SJCRH30 (cell line): ENCODE results near the gene GLIPR2. TPM values are rescaled to one million over a fixed set of nuclear protein-coding genes. Genes with fewer than 3 reads are reported as not detected.
A peak's percentile ranks its signal among the peaks of the same experiment; 100 is the strongest.
"Not testable (repeated sequence)": the region's sequence is repeated elsewhere in the genome, so short reads cannot be mapped to it uniquely, and the experiment has no call there.

Source experiments
- DNase-seq, 2 experiments: peaks; one replicate each; pipeline ENCODE4 v3.0.0-alpha.2; 2015 to 2020
- H3K27ac ChIP-seq: fragments of 250-450 bp; sonication (Bioruptor Pico); 2 replicates; pipeline ENCODE4 v1.5.1; 2020; ENCODE audit warnings: mild to moderate bottlenecking, moderate library complexity
- H3K27me3 ChIP-seq: fragments of 250-450 bp; sonication (Bioruptor Pico); 2 replicates; pipeline ENCODE4 v1.5.1; 2020; ENCODE audit warnings: mild to moderate bottlenecking, moderate library complexity
- H3K36me3 ChIP-seq: fragments of 250-450 bp; sonication (Bioruptor Pico); 2 replicates; pipeline ENCODE4 v1.5.1; 2020; ENCODE audit warnings: mild to moderate bottlenecking, moderate library complexity
- H3K4me1 ChIP-seq: fragments of 250-450 bp; sonication (Bioruptor Pico); 2 replicates; pipeline ENCODE4 v1.5.1; 2020; ENCODE audit warnings: mild to moderate bottlenecking, moderate library complexity
- H3K4me3 ChIP-seq: fragments of 250-450 bp; sonication (Bioruptor Pico); 2 replicates; pipeline ENCODE4 v1.5.1; 2020; ENCODE audit warnings: mild to moderate bottlenecking, moderate library complexity
- H3K9me3 ChIP-seq: fragments of 250-450 bp; sonication (Bioruptor Pico); replicated peaks from 2 replicates; pipeline ENCODE4 v1.5.1; 2020; ENCODE audit warnings: mild to moderate bottlenecking, moderate library complexity
- total RNA-seq: library from RNA; depleted of rRNA; stranded (reverse); fragments of >200 nt; shearing (Covaris generic); gene quantifications from 2 replicates; pipeline ENCODE4 v1.2.3, GENCODE V29; 2014

Gene GLIPR2
- total RNA-seq, 1 experiment from 2014 or later: 27.1 TPM

GRCh38 chr9:36159509-36159908 is 23.0 kb downstream of the GLIPR2 start:
- not testable (repeated sequence) for H3K4me3 ChIP-seq, DNase-seq, H3K27me3 ChIP-seq, H3K27ac ChIP-seq, H3K9me3 ChIP-seq, H3K36me3 ChIP-seq
- peaks cover 26% of the 10 kb centered on the region for H3K4me1 ChIP-seq

- H3K27me3 ChIP-seq, H3K36me3 ChIP-seq, H3K9me3 ChIP-seq, H3K27ac ChIP-seq, H3K4me3 ChIP-seq, DNase-seq: not testable (repeated sequence)
- H3K4me1 ChIP-seq: peaks cover 32% of the 10 kb centered on the region
Measured at GRCh38 chr9:36160126-36160525, 23.6 kb downstream of the GLIPR2 start.

- H3K27ac ChIP-seq: no peak overlapping the region
Measured at GRCh38 chr9:36161187-36161586, 24.7 kb downstream of the GLIPR2 start.

GRCh38 chr9:36162211-36162738 is 25.7 kb downstream of the GLIPR2 start:
- no peaks in the 10 kb centered on the region for H3K27me3 ChIP-seq
- H3K4me3 ChIP-seq: no peak overlapping the region
- no peaks in the 10 kb centered on the region for H3K36me3 ChIP-seq
- peak overlapping the region; percentile 97 for H3K27ac ChIP-seq
- H3K9me3 ChIP-seq: no peaks in the 10 kb centered on the region
- peaks cover 34% of the 10 kb centered on the region for H3K4me1 ChIP-seq
- no peak for DNase-seq

More at GRCh38 chr9:36161187-36161586, 24.7 kb downstream of the GLIPR2 start:
- DNase-seq: no peak
- H3K36me3 ChIP-seq: peaks cover 5% of the 10 kb centered on the region; the same call in 1 of the 2 replicates
- peaks cover 34% of the 10 kb centered on the region for H3K4me1 ChIP-seq
- no peak overlapping the region for H3K4me3 ChIP-seq
- no peaks in the 10 kb centered on the region for H3K27me3 ChIP-seq
- H3K9me3 ChIP-seq: no peaks in the 10 kb centered on the region

- Histone ChIP-seq H3K4me1 (peaks cover 34% of the 10 kb centered on the region), H3K36me3 (no peaks in the 10 kb centered on the region), H3K4me3 (peak overlapping the region; percentile 29), H3K27me3 (no peaks in the 10 kb centered on the region), H3K27ac (peak overlapping the region; percentile 97), H3K9me3 (no peaks in the 10 kb centered on the region)
- peak; percentile 98 to 99 for DNase-seq
Measured at GRCh38 chr9:36163049-36163785, 26.7 kb downstream of the GLIPR2 start.

GRCh38 chr9:36163786-36164170 is 27.2 kb downstream of the GLIPR2 start:
- peak; percentile 62 to 76 for DNase-seq
- H3K27me3 ChIP-seq: no peaks in the 10 kb centered on the region
- peak overlapping the region; percentile 97 for H3K27ac ChIP-seq
- no peaks in the 10 kb centered on the region for H3K9me3 ChIP-seq
- H3K4me3 ChIP-seq: peak overlapping the region; percentile 29
- H3K36me3 ChIP-seq: no peaks in the 10 kb centered on the region
- peaks cover 34% of the 10 kb centered on the region for H3K4me1 ChIP-seq

GRCh38 chr9:36164372-36164771 is 27.8 kb downstream of the GLIPR2 start:
- no peaks in the 10 kb centered on the region for H3K36me3 ChIP-seq
- H3K27ac ChIP-seq: peak overlapping the region; percentile 97; the same call in 1 of the 2 replicates
- H3K27me3 ChIP-seq: no peaks in the 10 kb centered on the region
- peak in 1 of 2 experiments; percentile 33 for DNase-seq
- no peak overlapping the region for H3K4me3 ChIP-seq
- peaks cover 34% of the 10 kb centered on the region for H3K4me1 ChIP-seq
- no peaks in the 10 kb centered on the region for H3K9me3 ChIP-seq

GRCh38 chr9:36164989-36165388 is 28.5 kb downstream of the GLIPR2 start:
- no peak overlapping the region; the same call in 1 of the 2 replicates for H3K27ac ChIP-seq
- no peaks in the 10 kb centered on the region for H3K9me3 ChIP-seq
- H3K4me1 ChIP-seq: peaks cover 34% of the 10 kb centered on the region
- no peak for DNase-seq
- no peak overlapping the region for H3K4me3 ChIP-seq
- H3K36me3 ChIP-seq: no peaks in the 10 kb centered on the region
- H3K27me3 ChIP-seq: no peaks in the 10 kb centered on the region

- no peaks in the 10 kb centered on the region for H3K27me3 ChIP-seq
- peaks cover 34% of the 10 kb centered on the region for H3K4me1 ChIP-seq
- H3K36me3 ChIP-seq: no peaks in the 10 kb centered on the region
- H3K9me3 ChIP-seq: no peaks in the 10 kb centered on the region
- no peak for DNase-seq
- peak overlapping the region; percentile 53; the same call in 1 of the 2 replicates for H3K4me3 ChIP-seq
- no peak overlapping the region for H3K27ac ChIP-seq
Measured at GRCh38 chr9:36165826-36166167, 29.3 kb downstream of the GLIPR2 start.

- Histone ChIP-seq H3K4me1 (peaks cover 30% of the 10 kb centered on the region), H3K27me3 (no peaks in the 10 kb centered on the region), H3K9me3 (no peaks in the 10 kb centered on the region), H3K27ac (no peak overlapping the region), H3K4me3 (peak overlapping the region; percentile 53), H3K36me3 (no peaks in the 10 kb centered on the region)
- DNase-seq: peak; percentile 78 to 86
Measured at GRCh38 chr9:36166168-36166927, 29.8 kb downstream of the GLIPR2 start.

- Histone ChIP-seq H3K4me3 (no peak within 1 kb of the TSS), H3K4me1 (peaks cover 12% of the 10 kb centered on the region), H3K27me3 (no peaks in the 10 kb centered on the region), H3K36me3 (no peaks in the 10 kb centered on the region), H3K27ac (no peak within 1 kb of the TSS), H3K9me3 (no peaks in the 10 kb centered on the region)
- DNase-seq: no peak
Measured at GRCh38 chr9:36169166-36169565, 32.6 kb downstream of the GLIPR2 start, which contains the start of gene CCIN. Gene CCIN, plus strand, starts transcription at chr9:36169388. Its CDS starts 115 bp downstream, at chr9:36169503.

- H3K9me3 ChIP-seq: no peaks in the 10 kb centered on the region
Measured at GRCh38 chr9:36169708-36170107, 33.2 kb downstream of the GLIPR2 start.

GRCh38 chr9:36170531-36170930 is 34.0 kb downstream of the GLIPR2 start:
- Histone ChIP-seq H3K9me3 (no peaks in the 10 kb centered on the region), H3K36me3 (no peaks in the 10 kb centered on the region), H3K27me3 (no peaks in the 10 kb centered on the region), H3K27ac (no peak overlapping the region), H3K4me1 (no peaks in the 10 kb centered on the region), H3K4me3 (no peak overlapping the region)
- no peak for DNase-seq

More at GRCh38 chr9:36169708-36170107, 33.2 kb downstream of the GLIPR2 start:
- no peak for DNase-seq
- no peaks in the 10 kb centered on the region for H3K36me3 ChIP-seq
- H3K4me1 ChIP-seq: peaks cover 7% of the 10 kb centered on the region
- H3K4me3 ChIP-seq: no peak overlapping the region
- no peak overlapping the region for H3K27ac ChIP-seq
- no peaks in the 10 kb centered on the region for H3K27me3 ChIP-seq

- H3K36me3 ChIP-seq: no peaks in the 10 kb centered on the region
- no peaks in the 10 kb centered on the region for H3K27me3 ChIP-seq
- no peaks in the 10 kb centered on the region for H3K4me1 ChIP-seq
- H3K4me3 ChIP-seq: no peak overlapping the region
- H3K27ac ChIP-seq: no peak overlapping the region
- no peaks in the 10 kb centered on the region for H3K9me3 ChIP-seq
- no peak for DNase-seq
Measured at GRCh38 chr9:36173861-36174260, 37.3 kb downstream of the GLIPR2 start.

- H3K9me3 ChIP-seq: no peaks in the 10 kb centered on the region
- H3K4me3 ChIP-seq: no peak overlapping the region
- no peaks in the 10 kb centered on the region for H3K4me1 ChIP-seq
- H3K27ac ChIP-seq: no peak overlapping the region
- DNase-seq: no peak
- H3K36me3 ChIP-seq: no peaks in the 10 kb centered on the region
- H3K27me3 ChIP-seq: no peaks in the 10 kb centered on the region
Measured at GRCh38 chr9:36174271-36174670, 37.7 kb downstream of the GLIPR2 start.
